ENCODE measurements around the gene RERE.

DNA sequence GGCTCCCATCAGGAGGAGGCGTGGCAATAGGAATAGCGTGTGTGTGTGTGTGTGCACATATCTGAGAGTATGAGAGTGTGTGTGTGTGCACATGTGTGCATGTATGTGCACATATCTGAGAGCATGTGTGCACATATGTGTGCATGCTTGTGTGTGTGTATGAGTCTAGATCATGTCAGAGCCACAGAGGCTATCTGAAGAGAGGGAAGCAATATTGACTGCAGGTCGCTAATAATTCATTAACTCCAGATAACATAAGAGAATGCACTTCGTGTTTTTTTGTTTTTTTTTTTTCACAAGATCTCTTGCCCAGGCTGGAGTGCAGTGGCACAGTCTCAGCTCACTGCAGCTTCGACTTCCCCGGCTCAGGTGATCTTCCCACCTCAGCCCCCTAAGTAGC, 504.2 kb downstream of the RERE start:
- TF ChIP-seq POLR2AphosphoS5 (IDR thresholded peaks at IDR 0.05) (no peak), POLR2A (IDR thresholded peaks at IDR 0.05) (no peak), EP300 (IDR thresholded peaks at IDR 0.05) (no peak)
- TF ChIP-seq, protein P1, sequence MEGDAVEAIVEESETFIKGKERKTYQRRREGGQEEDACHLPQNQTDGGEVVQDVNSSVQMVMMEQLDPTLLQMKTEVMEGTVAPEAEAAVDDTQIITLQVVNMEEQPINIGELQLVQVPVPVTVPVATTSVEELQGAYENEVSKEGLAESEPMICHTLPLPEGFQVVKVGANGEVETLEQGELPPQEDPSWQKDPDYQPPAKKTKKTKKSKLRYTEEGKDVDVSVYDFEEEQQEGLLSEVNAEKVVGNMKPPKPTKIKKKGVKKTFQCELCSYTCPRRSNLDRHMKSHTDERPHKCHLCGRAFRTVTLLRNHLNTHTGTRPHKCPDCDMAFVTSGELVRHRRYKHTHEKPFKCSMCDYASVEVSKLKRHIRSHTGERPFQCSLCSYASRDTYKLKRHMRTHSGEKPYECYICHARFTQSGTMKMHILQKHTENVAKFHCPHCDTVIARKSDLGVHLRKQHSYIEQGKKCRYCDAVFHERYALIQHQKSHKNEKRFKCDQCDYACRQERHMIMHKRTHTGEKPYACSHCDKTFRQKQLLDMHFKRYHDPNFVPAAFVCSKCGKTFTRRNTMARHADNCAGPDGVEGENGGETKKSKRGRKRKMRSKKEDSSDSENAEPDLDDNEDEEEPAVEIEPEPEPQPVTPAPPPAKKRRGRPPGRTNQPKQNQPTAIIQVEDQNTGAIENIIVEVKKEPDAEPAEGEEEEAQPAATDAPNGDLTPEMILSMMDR (IDR thresholded peaks at IDR 0.05): no peak
